ENCODE data around the gene FAM228A.
"Not testable (repeated sequence)": the region's sequence is repeated elsewhere in the genome, so short reads cannot be mapped to it uniquely, and the experiment has no call there.

The FAM228A gene

DNA sequence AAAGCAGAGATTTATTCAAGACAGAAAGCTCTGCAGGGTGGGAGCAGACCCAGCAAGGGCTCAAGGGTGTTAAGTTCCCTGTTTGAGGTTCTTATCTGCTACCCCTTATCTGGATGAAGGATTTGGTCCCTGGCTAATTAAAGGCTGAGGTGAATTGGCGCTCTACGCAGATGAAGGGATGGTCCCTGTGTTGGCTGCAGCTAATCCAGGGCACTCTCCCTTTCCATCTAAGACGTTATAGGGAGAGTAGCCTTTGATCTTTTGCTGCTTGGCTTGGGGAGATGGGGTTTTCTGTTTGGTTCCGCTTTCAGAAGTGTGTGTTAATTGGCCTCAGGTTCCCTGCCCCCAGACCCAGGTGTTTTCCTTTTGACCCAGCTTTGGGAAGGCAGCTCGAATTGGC, 17.0 kb downstream of the FAM228A start:
- no peak for DNase-seq

DNA sequence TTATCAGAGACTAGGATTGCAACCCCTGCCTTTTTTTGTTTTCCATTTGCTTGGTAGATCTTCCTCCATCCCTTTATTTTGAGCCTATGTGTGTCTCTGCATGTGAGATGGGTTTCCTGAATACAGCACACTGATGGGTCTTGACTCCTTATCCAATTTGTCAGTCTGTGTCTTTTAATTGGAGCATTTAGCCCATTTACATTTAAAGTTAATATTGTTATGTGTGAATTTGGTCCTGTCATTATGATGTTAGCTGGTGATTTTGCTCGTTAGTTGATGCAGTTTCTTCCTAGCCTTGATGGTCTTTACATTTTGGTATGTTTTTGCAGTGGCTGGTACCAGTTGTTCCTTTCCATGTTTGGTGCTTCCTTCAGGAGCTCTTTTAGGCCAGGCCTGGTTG, 22.4 kb downstream of the FAM228A start:
- DNase-seq, result not testable (repeated sequence)

DNA sequence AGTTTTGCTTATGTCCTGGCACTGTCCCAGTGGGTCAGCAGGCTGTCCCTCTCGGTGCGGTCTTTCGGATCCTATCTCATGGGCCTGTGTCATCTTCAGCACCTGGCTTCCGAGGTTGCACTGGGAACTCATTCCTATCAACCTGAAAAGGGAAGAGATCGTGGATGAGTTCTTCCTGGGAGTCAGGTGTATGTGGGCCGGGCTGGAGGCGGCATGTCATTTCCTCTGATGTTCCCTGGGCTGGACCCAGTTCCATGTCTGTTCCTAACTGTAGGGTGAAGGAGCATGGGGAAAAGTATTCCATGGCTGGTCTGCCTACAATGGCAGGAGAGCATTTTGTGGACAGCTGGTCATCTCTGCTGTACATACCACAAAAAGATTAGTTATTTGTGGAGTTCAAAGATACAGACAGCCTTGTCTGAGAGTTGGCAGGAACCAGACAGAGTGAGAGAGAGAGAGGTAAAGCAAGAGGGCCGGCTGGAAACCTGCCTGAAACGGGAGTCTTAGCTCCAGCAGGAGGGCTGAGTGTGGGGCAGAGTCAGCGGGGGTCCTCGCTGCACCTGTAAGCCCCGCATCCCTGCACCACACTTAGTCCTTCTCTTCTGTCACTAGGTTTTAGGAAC, 25.2 kb downstream of the FAM228A start:
- DNase-seq, result no peak

DNA sequence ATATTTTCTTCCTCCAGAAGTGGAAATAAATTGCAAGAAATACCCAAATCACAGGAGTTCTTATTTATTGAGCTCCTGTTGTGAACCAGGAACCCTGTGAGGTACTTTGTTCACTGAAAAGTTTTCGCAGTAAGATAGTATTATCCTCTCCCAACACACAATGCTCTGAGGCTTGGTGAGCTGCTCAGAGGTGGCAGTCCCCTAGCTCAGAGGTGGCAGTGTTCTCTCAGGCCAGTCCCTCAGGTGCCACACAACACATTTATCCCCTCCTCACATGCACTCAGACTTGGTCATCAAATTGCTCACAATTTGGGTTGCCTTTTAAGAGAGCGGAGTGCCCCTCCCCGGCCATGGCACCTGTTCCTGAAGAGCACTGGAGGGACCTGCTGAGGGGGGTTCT, 25.9 kb downstream of the FAM228A start:
- DNase-seq, result no peak

DNA sequence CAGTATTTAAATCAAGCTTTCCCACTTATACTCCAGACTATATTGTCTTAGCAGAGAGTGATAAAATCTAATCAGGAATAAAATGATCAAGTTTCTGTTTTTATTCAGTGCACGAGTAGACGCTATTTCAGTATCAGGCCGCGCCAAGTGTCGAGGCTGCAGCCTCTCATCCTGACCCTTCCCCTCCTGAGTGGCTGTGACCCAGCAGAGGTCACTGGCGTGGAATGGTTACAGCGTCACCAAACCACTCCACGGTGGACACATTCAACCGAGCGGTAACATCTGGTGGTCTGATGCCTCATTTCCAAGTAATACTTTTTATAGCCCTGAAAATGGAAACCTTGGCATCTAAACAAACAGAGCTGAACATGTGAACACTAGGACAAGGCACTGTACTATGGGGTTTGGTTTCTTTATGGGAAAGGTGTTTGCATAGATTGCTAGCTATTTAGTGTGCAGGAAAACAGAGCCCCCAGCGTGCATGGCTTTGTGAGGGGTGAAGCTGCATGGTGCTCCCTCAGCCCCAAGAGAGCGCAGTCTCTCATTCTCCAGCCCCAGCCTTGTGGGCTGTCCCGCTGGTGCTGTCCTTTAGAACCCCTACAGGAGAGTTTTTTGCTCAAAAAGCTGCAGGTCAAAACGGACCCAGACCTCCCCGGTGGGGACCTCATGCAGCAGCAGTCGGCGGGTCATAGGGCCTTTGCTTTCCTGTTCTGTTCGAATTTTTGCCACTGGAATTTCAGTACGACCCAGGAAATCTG, 28.4 kb downstream of the FAM228A start:
- no peak for DNase-seq

DNA sequence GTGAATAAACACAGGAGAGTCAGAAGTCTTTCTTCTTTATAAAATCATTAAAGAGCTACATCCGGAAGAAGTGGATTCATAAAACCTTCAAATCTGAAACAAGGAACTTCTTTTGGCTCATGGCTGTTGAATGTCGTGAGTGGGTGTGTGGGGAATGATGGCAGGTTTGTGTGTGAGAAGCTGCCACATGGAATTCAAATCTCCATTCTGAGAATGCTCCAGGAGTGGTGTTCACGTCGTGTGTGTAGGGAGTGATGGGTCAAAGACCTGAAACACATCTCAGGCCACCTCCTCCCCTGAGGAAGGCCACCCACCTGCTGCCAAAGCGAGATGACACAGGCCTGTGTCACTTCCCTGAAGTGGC, 28.9 kb downstream of the FAM228A start:
- no peak for DNase-seq

DNA sequence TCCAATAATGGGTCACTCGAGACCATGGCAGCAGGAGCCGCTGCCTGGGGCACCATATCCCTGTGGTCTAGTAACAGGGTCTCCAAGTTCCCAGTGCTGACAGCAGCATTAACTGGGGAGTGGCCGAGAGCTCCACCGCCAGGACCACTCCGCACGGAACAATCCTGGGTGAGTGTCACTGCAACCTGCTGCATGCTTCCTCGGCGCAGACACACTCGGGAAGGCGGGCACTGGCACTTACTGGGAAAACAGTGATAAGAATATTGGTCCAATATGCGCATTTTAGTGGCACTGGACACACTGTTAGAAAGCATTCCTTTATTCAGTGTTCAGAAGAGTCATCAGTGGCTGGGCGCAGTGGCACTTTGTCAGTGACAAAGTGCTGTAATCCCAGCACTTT, 29.7 kb downstream of the FAM228A start:
- no peak for DNase-seq

DNA sequence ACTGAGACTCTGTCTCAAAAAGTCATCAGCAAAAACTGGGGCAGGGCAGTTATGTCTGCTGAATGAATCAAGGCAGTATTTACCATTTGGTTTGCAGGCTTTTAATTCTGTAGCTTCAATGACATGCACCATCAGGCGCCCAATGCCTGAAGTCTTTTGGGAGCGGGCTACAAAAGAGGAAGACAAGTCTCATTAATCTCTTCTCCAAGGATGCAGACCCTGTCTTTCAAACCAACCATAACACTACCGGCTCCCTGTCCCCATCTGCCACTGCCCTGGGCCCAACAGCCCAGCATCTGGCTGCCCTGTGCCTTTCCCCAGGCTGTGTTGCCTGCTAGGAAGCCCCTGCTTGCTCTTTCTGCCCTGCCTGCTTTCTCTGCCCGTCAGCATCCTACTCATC, 30.3 kb downstream of the FAM228A start:
- no peak for DNase-seq

DNA sequence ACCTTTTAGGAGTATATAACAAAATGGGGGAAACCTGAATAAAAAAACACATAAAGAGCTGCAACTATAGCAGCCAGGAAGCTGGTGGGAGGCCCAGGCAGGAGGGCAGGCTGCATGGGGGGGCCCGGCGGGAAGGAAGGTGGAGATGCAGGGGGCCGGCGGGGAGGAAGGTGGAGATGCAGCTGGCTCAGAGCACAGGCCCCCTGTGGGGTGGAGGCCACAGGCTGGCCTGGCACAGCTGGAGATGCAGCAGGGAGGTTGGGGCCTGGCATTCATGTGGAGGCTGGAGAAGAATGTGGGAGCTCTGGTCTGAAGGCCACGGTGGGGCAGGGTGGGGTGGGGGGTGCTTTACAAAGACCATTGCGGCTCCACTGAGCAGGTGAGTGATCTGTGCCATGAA, 31.4 kb downstream of the FAM228A start:
- DNase-seq, result no peak

DNA sequence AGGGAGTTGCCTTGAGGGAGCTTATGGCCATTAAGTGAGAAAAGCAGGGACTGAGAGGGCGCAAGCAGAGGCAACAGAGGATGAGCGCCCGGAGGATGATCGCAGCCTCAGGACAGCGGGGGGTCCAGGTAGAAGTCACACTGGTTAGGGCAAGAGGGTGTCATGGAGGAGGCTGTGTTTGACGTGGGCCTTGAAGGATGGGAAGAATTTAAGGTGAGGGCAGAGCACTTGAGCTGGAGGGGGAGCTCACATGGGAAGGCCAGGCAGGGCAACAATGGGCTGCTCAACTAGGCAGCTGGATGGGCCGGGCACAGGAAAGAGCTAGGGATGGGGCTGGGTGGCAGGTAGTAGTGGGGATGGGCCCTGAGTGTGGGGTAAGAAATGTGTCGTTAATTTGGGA, 31.9 kb downstream of the FAM228A start:
- no peak for DNase-seq

DNA sequence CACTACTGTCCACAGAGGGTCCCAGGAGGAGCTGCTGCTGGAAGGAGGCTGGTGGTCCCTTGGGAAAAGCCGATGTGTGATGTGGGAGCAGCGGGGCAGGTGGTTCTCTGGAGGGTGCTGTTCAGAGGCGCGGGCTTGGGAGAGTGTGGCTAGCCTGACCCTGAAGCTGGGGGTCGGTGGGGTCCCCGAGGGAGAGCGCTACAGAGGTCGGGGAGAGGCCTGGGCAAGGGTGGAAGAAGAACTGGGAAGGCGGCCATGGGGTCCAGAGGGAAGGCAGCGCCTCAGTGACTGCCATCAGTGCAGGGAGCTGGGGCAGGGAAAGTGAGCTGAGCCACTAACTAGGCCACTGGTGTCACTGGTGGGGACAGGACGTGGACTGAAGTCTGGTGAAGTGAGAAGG, 32.5 kb downstream of the FAM228A start:
- DNase-seq, result no peak

DNA sequence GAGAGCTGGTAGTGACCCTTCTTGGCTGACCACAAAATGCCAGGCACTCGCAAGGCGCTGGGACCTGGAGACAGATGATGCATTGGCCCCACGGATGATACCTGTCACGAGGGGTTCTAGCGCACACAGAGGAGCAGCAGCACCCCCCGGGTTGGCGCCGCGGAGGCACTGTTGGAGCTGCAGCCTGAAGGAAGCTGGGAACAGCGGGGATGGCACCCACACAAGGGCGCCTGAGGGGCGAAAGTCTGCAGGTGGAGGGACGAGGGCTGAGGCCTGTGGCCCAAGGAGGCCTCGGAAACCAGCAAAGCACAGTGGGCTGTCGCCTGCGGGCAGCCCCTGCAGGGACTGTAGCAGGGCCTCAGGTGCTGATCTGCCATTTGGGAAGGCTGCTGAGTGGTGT, 33.6 kb downstream of the FAM228A start:
- DNase-seq, result no peak

DNA sequence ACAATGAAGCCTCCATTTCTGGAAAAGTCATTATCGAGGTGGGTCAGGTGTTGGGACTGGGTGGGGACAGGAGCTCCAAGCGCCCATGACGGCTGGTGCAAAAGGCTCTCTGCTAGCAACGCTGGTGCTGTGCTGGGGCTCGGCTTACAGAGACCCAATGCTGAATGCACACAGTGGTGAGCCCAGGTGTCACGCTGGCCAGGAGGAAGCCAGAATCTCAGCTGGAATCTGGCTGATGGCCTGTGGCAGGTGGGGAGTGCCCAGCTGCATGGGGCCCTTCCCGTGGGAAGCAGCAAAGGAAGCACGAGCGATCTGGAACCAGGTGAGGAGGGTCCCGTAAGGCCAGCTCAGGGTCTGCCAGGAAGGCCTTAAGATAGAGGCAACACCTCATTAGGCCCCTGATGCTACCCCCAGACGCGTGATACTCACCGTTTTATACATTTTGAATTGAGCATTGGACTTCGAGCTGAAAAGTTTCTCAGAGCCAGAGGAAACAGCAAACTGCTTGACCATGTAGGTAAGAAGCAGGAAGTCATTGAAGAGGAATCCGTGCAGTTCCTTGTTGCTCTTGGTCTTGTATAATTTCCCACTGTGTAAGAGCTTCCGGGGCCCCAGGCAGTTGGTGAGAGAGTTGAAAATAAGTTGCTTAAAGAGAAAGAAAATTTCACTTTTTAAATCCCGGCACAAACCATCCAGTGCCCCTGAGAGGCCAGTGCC, 34.7 kb downstream of the FAM228A start:
- DNase-seq, result no peak

DNA sequence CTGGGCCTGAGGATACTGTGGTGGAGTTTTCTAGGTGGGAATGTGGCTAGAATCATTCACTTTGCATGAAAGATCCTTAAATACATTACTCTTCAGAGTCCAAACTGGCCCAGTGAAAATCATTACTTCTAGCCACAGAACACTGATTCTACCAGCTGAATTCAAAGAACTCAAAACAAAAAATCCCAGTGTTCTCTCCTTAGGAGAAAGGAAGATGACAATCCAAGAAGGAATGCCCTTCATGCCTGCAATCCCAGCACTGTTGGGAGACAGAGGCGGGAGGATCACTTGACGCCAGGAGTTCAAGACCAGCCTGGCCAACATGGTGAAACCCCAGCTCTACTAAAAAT, 35.2 kb downstream of the FAM228A start:
- DNase-seq, result no peak

DNA sequence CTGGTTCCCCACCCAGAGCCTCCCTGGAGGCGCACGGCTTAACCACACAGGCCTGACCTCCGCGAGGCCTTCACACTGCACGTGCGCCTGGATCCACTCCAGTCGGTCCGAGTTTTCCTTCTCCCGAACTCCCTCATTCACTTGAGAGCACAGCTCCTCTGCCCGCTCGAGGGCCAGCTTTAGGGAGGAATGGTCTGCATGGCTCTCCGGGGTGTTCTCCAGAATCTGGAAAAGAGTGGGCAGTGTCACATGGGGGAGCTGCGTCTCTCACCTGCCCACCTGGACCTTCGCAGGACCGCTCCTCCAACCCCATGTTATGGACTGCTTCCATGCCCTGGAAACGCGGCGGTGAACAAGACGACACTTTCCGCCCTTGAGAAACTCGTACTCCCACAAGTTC, 35.9 kb downstream of the FAM228A start:
- DNase-seq, result no peak

DNA sequence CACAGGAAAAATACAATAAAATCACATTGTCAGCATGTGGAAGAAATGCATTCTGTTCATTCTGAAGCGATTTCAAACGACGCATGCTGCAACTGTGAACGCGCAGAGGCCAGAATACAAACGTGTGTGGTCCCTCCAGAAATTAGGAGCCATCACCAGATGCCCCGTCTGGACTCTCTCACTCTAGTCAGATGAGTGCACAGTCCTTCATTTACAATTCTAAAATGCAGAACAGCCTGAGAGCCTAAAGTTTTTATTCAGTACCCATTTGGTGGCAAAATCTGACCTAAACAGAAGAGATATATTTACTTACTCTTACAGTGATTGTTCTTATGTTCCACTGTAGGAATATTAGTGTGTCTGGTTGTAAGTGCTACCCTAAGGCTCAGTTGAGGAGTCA, 36.6 kb downstream of the FAM228A start:
- no peak for DNase-seq

DNA sequence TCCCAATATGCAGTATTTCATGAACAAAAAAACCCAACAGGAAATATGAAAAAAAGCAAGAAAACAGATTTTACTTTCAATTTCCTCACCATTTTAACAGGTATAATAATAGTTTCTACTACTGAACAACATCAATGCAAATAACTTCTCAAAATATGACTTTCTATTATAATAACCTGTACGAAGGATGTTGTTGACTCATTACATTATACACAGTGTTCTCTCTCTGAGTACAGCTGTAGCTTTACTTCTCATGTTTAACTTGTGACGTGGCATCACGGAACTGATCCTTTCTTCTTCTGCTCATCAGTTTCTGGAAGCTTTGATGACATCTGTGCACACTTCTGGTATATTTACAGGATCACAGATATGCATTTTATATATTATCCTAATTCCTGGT, 40.0 kb downstream of the FAM228A start:
- DNase-seq, result no peak

DNA sequence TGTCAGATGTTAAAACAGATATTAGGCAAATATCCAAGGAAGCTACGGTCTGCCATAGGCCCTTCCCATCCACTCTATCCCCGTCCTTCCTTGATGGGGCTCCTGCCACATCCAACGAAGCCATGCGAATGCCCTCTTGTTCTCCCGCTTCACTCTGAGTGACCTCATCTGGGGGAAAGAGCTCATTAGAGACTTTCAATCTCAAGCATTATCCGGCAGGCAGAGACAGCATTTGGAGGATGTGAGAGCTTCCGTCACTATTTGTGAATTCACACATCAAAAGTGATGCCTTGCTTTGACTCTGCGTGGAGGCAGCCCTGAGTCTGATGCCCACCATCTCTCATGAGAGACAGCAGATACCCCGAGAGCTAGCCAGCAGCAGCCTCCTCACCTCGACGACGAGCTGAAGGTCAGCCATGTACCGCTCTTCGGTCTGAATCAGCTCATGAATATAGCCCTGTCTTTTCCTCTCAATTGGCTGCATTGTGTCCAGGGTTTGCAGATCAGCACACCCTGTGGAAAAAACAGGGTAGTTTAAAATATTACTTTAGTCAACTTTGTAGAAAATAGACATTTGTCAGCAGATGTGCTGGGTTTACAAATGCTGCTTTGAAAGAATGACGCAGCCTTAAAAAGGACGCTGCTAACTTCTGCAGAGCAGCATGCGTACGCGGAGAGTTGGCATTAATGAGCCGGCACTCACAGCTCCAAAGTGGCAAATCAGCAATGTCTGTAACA, 45.9 kb downstream of the FAM228A start:
- DNase-seq, result no peak

DNA sequence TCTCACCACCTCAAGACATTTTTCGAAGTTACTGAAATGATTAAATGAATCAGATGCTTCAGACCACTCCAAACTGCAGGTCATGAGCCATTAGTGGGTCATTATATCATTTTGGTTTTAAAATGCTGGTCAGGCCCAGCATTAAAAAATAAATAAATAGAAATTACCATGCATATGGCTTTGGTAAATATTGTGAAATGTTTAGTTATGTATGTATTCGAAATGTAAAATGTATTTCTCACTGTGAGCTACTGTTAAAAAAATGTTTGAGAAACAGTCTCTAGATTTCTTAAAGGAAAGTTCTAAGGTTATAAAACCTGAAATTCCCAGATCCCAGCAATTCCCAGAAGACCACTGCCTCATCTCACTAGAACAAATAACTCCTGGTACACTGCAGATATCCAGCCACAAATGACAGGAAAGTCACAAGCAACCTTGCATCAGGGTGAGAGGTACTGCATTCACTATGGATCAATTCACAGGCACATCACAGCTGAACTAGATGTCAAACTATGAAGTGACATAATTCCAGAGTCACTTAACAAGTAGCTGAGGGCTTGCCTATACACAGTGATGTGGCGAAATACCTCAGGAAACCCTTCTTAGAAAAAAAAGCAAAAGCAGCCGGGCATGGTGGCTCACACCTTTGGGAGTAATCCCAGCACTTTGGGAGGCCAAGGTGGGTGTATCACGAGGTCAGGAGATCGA, 46.6 kb downstream of the FAM228A start:
- DNase-seq, result no peak

DNA sequence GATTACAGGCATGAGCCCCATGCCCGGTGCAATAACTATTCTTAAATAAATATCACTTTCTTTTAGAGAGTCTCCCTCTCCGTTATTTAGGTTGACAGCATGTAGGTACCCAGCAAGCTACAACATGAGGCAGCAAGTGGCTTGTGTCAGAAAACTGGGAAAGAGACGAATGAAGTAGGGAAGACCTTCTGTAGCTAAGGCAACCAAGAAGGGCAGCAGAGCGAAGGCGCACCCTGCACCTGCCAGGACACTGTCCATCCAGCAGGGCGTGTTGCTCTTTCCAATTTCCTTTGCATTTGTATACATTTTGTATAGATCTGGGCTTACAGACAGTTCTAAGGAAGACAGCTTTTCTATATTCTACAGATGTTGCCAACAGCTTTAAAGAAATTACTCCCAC, 48.1 kb downstream of the FAM228A start:
- DNase-seq, result no peak

DNA sequence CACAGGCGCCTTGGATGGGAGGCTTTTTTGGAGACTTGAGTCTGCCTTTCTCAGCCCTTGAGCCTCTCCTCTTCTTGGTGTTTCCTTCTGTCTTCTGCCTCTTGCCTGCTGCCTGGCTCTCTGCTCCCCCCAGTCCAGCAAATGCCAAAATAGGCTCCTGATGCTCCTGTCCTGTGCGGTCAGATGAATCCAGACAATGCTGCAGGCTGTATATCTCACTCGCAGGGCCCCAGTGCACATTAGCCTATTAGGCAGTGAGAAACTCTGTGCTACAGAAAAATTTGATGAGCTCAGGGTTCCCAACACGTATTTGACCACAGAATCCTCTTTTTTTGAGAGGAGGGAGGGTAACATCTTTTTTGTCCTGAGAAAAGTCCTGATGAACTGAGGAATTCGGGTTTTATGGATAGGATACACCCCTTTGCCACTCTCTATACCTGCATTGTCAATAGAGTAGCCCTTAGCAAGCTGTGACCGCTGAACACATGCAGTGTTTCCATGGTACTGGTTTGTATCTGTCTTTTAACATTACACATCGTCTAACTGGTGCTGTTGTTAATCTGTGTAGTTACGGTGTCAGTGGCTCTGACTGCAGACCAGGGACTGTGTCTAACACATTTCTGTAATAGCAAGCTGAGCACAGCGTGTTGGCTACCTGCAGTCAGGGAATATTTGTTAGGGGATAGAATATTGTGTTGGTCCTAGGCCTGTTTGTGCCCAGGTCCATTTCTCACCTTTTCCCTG, 50.8 kb downstream of the FAM228A start:
- no peak for DNase-seq

DNA sequence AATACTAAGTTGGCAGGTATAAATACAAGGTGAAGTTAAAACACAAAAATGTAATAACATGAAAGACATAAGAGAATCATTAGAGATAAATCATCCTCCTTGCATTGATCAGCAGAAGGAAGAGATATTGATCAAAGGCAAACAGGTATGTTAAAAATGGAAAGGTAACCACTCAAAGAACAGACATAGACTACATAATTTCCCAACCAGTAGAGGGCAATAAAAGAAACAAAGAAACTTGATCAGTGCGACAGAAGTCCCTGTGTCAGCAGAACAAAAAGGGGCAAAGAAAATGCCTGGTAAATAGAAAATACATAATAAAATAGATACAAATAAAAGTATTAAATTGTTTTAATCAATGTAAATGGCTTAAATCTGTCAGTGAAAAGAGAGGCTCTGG, 53.6 kb downstream of the FAM228A start:
- DNase-seq, result no peak
